GM12878 (cell line): ENCODE measurements around the gene TPM4. TPM values are rescaled to one million over a fixed set of nuclear protein-coding genes. Genes with fewer than 3 reads are reported as not detected.

Source experiments
- CREM ChIP-seq: IDR thresholded peaks from 2 replicates; pipeline ENCODE4 v1.6.1; 2014; ENCODE audit warnings: antibody characterized with exemption, low read depth
- CTCF ChIP-seq, 3 experiments: IDR thresholded peaks in 2 of 3; conservative IDR thresholded peaks in 1 of 3; 2 replicates each; pipeline ENCODE4 v1.5.1; 2011; ENCODE audit warnings: low read depth in 3 of 3, low read length in 3 of 3, mild to moderate bottlenecking in 3 of 3, control low read depth in 2 of 3, moderate library complexity in 2 of 3, inconsistent platforms in 1 of 3, mixed read lengths in 1 of 3; ENCODE audit not compliant: control insufficient read depth in 2 of 3, insufficient read depth in 1 of 3; ENCODE audit errors: extremely low read depth in 1 of 3
- EP300 ChIP-seq, 2 experiments: fragments of 150-350 bp in 1 of 2; IDR thresholded peaks; 2 replicates each; pipeline ENCODE4 v1.6.1; 2011 to 2012; ENCODE audit warnings: low read depth in 2 of 2, low read length in 2 of 2, borderline replicate concordance in 1 of 2, improper control_type of control experiment in 1 of 2, inconsistent platforms in 1 of 2; ENCODE audit not compliant: control insufficient read depth in 1 of 2
- ETV6 ChIP-seq, 2 experiments: fragments of 450-650 bp in 1 of 2; IDR thresholded peaks in 1 of 2; conservative IDR thresholded peaks in 1 of 2; 2 replicates each; pipeline ENCODE4 v1.6.1; 2014; ENCODE audit warnings: antibody characterized with exemption in 1 of 2, borderline replicate concordance in 1 of 2, low read depth in 1 of 2, mild to moderate bottlenecking in 1 of 2, moderate library complexity in 1 of 2
- HDGF ChIP-seq: fragments of 450-650 bp; IDR thresholded peaks from 2 replicates; pipeline ENCODE4 v1.6.1; 2016; ENCODE audit warnings: antibody characterized with exemption
- IRF4 ChIP-seq: IDR thresholded peaks from 2 replicates; pipeline ENCODE4 v1.6.1; 2011; ENCODE audit warnings: low read depth, low read length
- MTA2 ChIP-seq: fragments of 450-650 bp; IDR thresholded peaks from 2 replicates; pipeline ENCODE4 v1.6.1; 2016; ENCODE audit warnings: low read depth, mild to moderate bottlenecking, moderate library complexity
- MYC ChIP-seq: IDR thresholded peaks from 2 replicates; pipeline ENCODE4 v1.6.1; 2011; ENCODE audit warnings: mild to moderate bottlenecking, low read length, moderate library complexity, inconsistent platforms; ENCODE audit not compliant: insufficient read depth, insufficient replicate concordance, insufficient read length, severe bottlenecking
- NBN ChIP-seq: fragments of 450-650 bp; IDR thresholded peaks from 2 replicates; pipeline ENCODE4 v1.6.1; 2016
- NFYB ChIP-seq: IDR thresholded peaks from 2 replicates; pipeline ENCODE4 v1.6.1; 2011; ENCODE audit warnings: low read depth, mild to moderate bottlenecking, low read length, improper control_type of control experiment, moderate library complexity; ENCODE audit not compliant: insufficient read depth
- POLR2AphosphoS5 ChIP-seq: IDR thresholded peaks from 2 replicates; pipeline ENCODE4 v1.6.1; 2011; ENCODE audit warnings: mild to moderate bottlenecking, low read length, inconsistent platforms
- RAD21 ChIP-seq: IDR thresholded peaks from 2 replicates; pipeline ENCODE4 v1.6.1; 2011; ENCODE audit warnings: mild to moderate bottlenecking, low read depth, low read length, moderate library complexity; ENCODE audit not compliant: insufficient read depth
- RB1 ChIP-seq: fragments of 450-650 bp; formaldehyde crosslinking; IDR thresholded peaks from 2 replicates; pipeline ENCODE4 v1.6.1; 2017; ENCODE audit warnings: mild to moderate bottlenecking, borderline replicate concordance
- SMARCA5 ChIP-seq: fragments of 450-650 bp; IDR thresholded peaks from 2 replicates; pipeline ENCODE4 v1.6.1; 2017; ENCODE audit warnings: mild to moderate bottlenecking
- SMC3 ChIP-seq: IDR thresholded peaks from 2 replicates; pipeline ENCODE4 v1.6.1; 2011; ENCODE audit warnings: low read length, improper control_type of control experiment, borderline replicate concordance
- TCF12 ChIP-seq: IDR thresholded peaks from 2 replicates; pipeline ENCODE4 v1.6.1; 2011; ENCODE audit warnings: low read depth, mild to moderate bottlenecking, low read length
- TCF3 ChIP-seq: IDR thresholded peaks from 2 replicates; pipeline ENCODE4 v1.6.1; 2012; ENCODE audit warnings: low read depth, mild to moderate bottlenecking, low read length, borderline replicate concordance; ENCODE audit not compliant: insufficient read depth
- ZNF207 ChIP-seq: fragments of 450-650 bp; IDR thresholded peaks from 2 replicates; pipeline ENCODE4 v1.6.1; 2014; ENCODE audit warnings: antibody characterized with exemption, mild to moderate bottlenecking, borderline replicate concordance
- polyA plus RNA-seq, 11 experiments: library from polyadenylated mRNA; depleted of rRNA in 4 of 11; unstranded in 6 of 11; stranded (reverse) in 5 of 11; fragments of >200 nt; fragmentation: Nextera tagmentation in 4 of 11; fragmentation: Illumina TruSeq in 1 of 11; extraction: Ambion mirVana in 4 of 11; extraction: Trizol in 1 of 11; gene quantifications; 1 replicate in 1 of 11; 2 replicates in 10 of 11; pipeline versions ENCODE4 v1.2.1 to v1.2.3, GENCODE V29; 2011 to 2016; ENCODE audit warnings: inconsistent platforms in 2 of 11, missing spikeins in 2 of 11, low read depth in 1 of 11
- total RNA-seq, 4 experiments: library from RNA; depleted of rRNA in 3 of 4; stranded (reverse); fragments of >200 nt in 3 of 4; fragmentation: Illumina TruSeq in 1 of 4; extraction: Trizol in 1 of 4; gene quantifications; 2 replicates each; pipeline versions ENCODE4 v1.2.1 to v1.2.3, GENCODE V29; 2013 to 2021
- TF ChIP-seq, protein P1 (sequence below): IDR thresholded peaks from 2 replicates; pipeline ENCODE4 v1.6.1; 2012; ENCODE audit warnings: low read depth, low read length, improper control_type of control experiment
- TF ChIP-seq, protein P2 (sequence below): fragments of 450-650 bp; IDR thresholded peaks from 2 replicates; pipeline ENCODE4 v1.6.1; 2017; ENCODE audit warnings: antibody characterized with exemption, mild to moderate bottlenecking, moderate library complexity
- TF ChIP-seq, protein P3 (sequence below): fragments of 450-650 bp; IDR thresholded peaks from 2 replicates; pipeline ENCODE4 v1.6.1; 2017; ENCODE audit warnings: mild to moderate bottlenecking, moderate library complexity

Gene TPM4
- total and polyA plus RNA-seq, 10 of the 15 experiments (the other 5 are each of a cell fraction or from before 2014, with no cell fraction given), result 183 to 620 (median 407) TPM

DNA sequence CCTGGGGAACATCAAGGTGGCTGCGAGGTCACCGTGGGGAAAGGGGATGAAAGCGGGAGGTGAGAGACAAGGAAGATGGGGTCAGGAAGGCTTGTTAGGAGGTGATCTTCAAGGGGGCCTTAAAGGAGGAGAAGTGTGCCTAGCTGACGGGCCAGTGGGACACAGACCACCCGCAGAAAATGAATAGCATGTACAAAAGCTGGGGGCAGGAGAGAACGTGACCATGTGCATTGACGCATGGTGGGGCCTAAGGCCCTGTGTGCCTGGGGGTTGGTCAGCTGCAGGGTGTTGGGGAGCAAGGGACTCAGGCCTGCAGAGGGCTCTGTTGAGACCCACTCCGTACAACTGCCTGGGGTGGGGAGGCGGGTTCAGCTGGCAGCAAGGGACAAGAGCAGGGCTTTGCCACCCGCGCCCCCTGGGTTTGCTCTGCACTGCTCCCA is 41.3 kb downstream of the TPM4 start (continued):
- TF ChIP-seq SMARCA5 (peak; percentile 68; the same call in 1 of the 2 replicates), RAD21 (peak; percentile 49), EP300 (IDR thresholded peaks at IDR 0.05; ENCODE audit: borderline replicate concordance in 1 of 2, control insufficient read depth in 1 of 2, low read depth in 2 of 2, low read length in 2 of 2) (0 out of 4 replicates have a peak, but pooled peaks of 1 of the 2 experiments have one; percentile 37), IRF4 (peak; percentile 59; the same call in 1 of the 2 replicates), MTA2 (no peak), CREM (peak; percentile 33; the same call in 1 of the 2 replicates), ZNF207 (no peak), NFYB (no peak), HDGF (peak; percentile 67), RB1 (0 out of 2 replicates have a peak, but pooled peaks have one; percentile 20), ETV6 (conservative IDR thresholded peaks at IDR 0.05 in 1 of 2, IDR thresholded peaks at IDR 0.05 in 1 of 2; ENCODE audit: borderline replicate concordance in 1 of 2, low read depth in 1 of 2) (peak in 1 of 2 experiments; percentile 57; a peak in 2 of 4 replicates), TCF12 (peak; percentile 79), TCF3 (0 out of 2 replicates have a peak, but pooled peaks have one; percentile 27), POLR2AphosphoS5 (peak; percentile 66), MYC (peak; percentile 65), SMC3 (peak; percentile 62; the same call in 1 of the 2 replicates), CTCF (IDR thresholded peaks at IDR 0.05 in 2 of 3, conservative IDR thresholded peaks at IDR 0.05 in 1 of 3; ENCODE audit: control insufficient read depth in 2 of 3, extremely low read depth in 1 of 3, insufficient read depth in 1 of 3, low read depth in 3 of 3, low read length in 3 of 3) (peak; percentile 61 to 74 (median 61)), NBN (peak; percentile 46)
- TF ChIP-seq, protein P1, sequence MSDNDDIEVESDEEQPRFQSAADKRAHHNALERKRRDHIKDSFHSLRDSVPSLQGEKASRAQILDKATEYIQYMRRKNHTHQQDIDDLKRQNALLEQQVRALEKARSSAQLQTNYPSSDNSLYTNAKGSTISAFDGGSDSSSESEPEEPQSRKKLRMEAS, result peak; percentile 43; the same call in 1 of the 2 replicates
- TF ChIP-seq, protein P2, sequence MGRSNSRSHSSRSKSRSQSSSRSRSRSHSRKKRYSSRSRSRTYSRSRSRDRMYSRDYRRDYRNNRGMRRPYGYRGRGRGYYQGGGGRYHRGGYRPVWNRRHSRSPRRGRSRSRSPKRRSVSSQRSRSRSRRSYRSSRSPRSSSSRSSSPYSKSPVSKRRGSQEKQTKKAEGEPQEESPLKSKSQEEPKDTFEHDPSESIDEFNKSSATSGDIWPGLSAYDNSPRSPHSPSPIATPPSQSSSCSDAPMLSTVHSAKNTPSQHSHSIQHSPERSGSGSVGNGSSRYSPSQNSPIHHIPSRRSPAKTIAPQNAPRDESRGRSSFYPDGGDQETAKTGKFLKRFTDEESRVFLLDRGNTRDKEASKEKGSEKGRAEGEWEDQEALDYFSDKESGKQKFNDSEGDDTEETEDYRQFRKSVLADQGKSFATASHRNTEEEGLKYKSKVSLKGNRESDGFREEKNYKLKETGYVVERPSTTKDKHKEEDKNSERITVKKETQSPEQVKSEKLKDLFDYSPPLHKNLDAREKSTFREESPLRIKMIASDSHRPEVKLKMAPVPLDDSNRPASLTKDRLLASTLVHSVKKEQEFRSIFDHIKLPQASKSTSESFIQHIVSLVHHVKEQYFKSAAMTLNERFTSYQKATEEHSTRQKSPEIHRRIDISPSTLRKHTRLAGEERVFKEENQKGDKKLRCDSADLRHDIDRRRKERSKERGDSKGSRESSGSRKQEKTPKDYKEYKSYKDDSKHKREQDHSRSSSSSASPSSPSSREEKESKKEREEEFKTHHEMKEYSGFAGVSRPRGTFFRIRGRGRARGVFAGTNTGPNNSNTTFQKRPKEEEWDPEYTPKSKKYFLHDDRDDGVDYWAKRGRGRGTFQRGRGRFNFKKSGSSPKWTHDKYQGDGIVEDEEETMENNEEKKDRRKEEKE, result no peak
- TF ChIP-seq, protein P3, sequence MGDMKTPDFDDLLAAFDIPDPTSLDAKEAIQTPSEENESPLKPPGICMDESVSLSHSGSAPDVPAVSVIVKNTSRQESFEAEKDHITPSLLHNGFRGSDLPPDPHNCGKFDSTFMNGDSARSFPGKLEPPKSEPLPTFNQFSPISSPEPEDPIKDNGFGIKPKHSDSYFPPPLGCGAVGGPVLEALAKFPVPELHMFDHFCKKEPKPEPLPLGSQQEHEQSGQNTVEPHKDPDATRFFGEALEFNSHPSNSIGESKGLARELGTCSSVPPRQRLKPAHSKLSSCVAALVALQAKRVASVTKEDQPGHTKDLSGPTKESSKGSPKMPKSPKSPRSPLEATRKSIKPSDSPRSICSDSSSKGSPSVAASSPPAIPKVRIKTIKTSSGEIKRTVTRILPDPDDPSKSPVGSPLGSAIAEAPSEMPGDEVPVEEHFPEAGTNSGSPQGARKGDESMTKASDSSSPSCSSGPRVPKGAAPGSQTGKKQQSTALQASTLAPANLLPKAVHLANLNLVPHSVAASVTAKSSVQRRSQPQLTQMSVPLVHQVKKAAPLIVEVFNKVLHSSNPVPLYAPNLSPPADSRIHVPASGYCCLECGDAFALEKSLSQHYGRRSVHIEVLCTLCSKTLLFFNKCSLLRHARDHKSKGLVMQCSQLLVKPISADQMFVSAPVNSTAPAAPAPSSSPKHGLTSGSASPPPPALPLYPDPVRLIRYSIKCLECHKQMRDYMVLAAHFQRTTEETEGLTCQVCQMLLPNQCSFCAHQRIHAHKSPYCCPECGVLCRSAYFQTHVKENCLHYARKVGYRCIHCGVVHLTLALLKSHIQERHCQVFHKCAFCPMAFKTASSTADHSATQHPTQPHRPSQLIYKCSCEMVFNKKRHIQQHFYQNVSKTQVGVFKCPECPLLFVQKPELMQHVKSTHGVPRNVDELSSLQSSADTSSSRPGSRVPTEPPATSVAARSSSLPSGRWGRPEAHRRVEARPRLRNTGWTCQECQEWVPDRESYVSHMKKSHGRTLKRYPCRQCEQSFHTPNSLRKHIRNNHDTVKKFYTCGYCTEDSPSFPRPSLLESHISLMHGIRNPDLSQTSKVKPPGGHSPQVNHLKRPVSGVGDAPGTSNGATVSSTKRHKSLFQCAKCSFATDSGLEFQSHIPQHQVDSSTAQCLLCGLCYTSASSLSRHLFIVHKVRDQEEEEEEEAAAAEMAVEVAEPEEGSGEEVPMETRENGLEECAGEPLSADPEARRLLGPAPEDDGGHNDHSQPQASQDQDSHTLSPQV, result peak; percentile 54; the same call in 1 of the 2 replicates
